Fibroblast of lung (primary cell): ENCODE measurements around the gene COPS6. TPM values are rescaled to one million over a fixed set of nuclear protein-coding genes. Genes with fewer than 3 reads are reported as not detected.

Experiments used
- DNase-seq, 2 donors: peaks; one replicate each; pipeline versions ENCODE4 v3.0.0 to v3.0.0-alpha.2; 2010; ENCODE audit warnings: low read depth in 2 of 2
- H2AFZ ChIP-seq: 2 replicates; pipeline ENCODE4 v1.5.1; 2012; ENCODE audit warnings: low read length, control low read depth, inconsistent platforms
- H3K27ac ChIP-seq: 2 replicates; pipeline ENCODE4 v1.5.1; 2011; ENCODE audit warnings: low read length, control low read depth; ENCODE audit not compliant: insufficient read depth
- H3K27me3 ChIP-seq: 2 replicates; pipeline ENCODE4 v1.5.1; 2011; ENCODE audit warnings: mild to moderate bottlenecking, low read length; ENCODE audit not compliant: control insufficient read depth, insufficient read depth
- H3K36me3 ChIP-seq: 2 replicates; pipeline ENCODE4 v1.5.1; 2011; ENCODE audit warnings: low read length; ENCODE audit not compliant: control insufficient read depth, insufficient read depth
- H3K4me1 ChIP-seq: 2 replicates; pipeline ENCODE4 v1.5.1; 2011; ENCODE audit warnings: low read length; ENCODE audit not compliant: control insufficient read depth, insufficient read depth; ENCODE audit errors: extremely low read depth
- H3K4me2 ChIP-seq: 2 replicates; pipeline ENCODE4 v1.5.1; 2011; ENCODE audit warnings: low read length, control low read depth; ENCODE audit not compliant: insufficient read depth; ENCODE audit errors: extremely low read depth
- H3K4me3 ChIP-seq, 4 experiments: fragments of 200-600 bp in 1 of 4; sonication (generic) in 1 of 4; replicated peaks in 1 of 4; 2 replicates each; pipeline ENCODE4 v1.5.1; 2011 to 2016; ENCODE audit warnings: low read length in 4 of 4, low read depth in 3 of 4, mild to moderate bottlenecking in 3 of 4, control low read depth in 2 of 4, inconsistent platforms in 1 of 4, mixed read lengths in 1 of 4; ENCODE audit not compliant: insufficient read depth in 1 of 4; ENCODE audit errors: control extremely low read depth in 1 of 4
- H3K79me2 ChIP-seq: 2 replicates; pipeline ENCODE4 v1.5.1; 2012; ENCODE audit warnings: mild to moderate bottlenecking, low read length, inconsistent platforms; ENCODE audit not compliant: control insufficient read depth, insufficient read depth
- H3K9ac ChIP-seq: 2 replicates; pipeline ENCODE4 v1.5.1; 2011; ENCODE audit warnings: mild to moderate bottlenecking, low read length, control low read depth; ENCODE audit not compliant: insufficient read depth
- H3K9me3 ChIP-seq: 2 replicates; pipeline ENCODE4 v1.5.1; 2012; ENCODE audit warnings: low read depth, low read length; ENCODE audit not compliant: control insufficient read depth, insufficient read depth
- H4K20me1 ChIP-seq: 2 replicates; pipeline ENCODE4 v1.5.1; 2011; ENCODE audit warnings: low read length; ENCODE audit not compliant: control insufficient read depth, insufficient read depth; ENCODE audit errors: extremely low read depth
- EZH2 ChIP-seq: IDR thresholded peaks from 2 replicates; pipeline ENCODE4 v1.5.1; 2012; ENCODE audit warnings: low read length, control low read depth, mild to moderate bottlenecking; ENCODE audit errors: missing control alignments
- polyA plus RNA-seq, 2 donors: library from polyadenylated mRNA; depleted of rRNA in 1 of 2; stranded (reverse) in 1 of 2; unstranded in 1 of 2; fragments of >200 nt; gene quantifications; 2 replicates each; pipeline ENCODE4 v1.2.1, GENCODE V29; 2011 to 2012; ENCODE audit warnings: missing spikeins in 1 of 2
- total RNA-seq: library from RNA; depleted of rRNA; stranded (reverse); fragments of >200 nt; gene quantifications from 2 replicates; pipeline ENCODE4 v1.2.1, GENCODE V29; 2014
- TF ChIP-seq, protein P1 (sequence below), 2 donors: IDR thresholded peaks in 1 of 2; conservative IDR thresholded peaks in 1 of 2; 1 replicate in 1 of 2; 2 replicates in 1 of 2; pipeline ENCODE4 v1.5.1; 2011 to 2012; ENCODE audit warnings: low read length in 2 of 2, control low read depth in 1 of 2, inconsistent platforms in 1 of 2, low read depth in 1 of 2, mild to moderate bottlenecking in 1 of 2

Gene COPS6
- total and polyA plus RNA-seq, 2 donors (not counting 1 experiment from before 2014, with no cell fraction given): 71.0 to 188 TPM

DNA sequence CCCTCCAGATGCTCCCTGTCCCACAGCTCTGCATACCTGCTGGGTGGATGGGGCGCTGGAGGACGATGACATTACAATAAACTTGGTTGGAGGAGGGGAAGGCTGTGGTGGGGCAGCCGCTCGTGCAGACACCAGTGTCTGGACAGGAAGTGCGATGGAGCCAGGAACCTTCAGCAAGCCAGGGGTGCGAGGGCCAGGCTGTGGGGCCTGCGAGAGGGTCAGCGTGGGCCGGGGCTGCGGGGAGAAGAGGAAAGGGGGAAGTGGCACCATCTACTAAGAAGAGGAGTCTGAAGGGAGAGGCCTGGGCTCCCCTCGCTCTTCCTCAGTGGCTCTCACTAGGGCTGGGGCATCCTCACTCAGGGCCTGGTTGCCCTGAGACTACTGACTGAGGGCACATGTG, 19.1 kb downstream of the COPS6 start:
- Histone ChIP-seq H3K9ac (no peak overlapping the region), H3K79me2 (no peaks in the 10 kb centered on the region), H3K4me3 (no peak overlapping the region), H3K4me1 (peaks cover 4% of the 10 kb centered on the region), H3K27ac (no peak overlapping the region), H4K20me1 (no peaks in the 10 kb centered on the region), H2AFZ (no peak overlapping the region), H3K27me3 (no peaks in the 10 kb centered on the region), H3K9me3 (no peaks in the 10 kb centered on the region), H3K36me3 (peaks cover 28% of the 10 kb centered on the region), H3K4me2 (no peak overlapping the region)
- TF ChIP-seq, protein P1, sequence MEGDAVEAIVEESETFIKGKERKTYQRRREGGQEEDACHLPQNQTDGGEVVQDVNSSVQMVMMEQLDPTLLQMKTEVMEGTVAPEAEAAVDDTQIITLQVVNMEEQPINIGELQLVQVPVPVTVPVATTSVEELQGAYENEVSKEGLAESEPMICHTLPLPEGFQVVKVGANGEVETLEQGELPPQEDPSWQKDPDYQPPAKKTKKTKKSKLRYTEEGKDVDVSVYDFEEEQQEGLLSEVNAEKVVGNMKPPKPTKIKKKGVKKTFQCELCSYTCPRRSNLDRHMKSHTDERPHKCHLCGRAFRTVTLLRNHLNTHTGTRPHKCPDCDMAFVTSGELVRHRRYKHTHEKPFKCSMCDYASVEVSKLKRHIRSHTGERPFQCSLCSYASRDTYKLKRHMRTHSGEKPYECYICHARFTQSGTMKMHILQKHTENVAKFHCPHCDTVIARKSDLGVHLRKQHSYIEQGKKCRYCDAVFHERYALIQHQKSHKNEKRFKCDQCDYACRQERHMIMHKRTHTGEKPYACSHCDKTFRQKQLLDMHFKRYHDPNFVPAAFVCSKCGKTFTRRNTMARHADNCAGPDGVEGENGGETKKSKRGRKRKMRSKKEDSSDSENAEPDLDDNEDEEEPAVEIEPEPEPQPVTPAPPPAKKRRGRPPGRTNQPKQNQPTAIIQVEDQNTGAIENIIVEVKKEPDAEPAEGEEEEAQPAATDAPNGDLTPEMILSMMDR (conservative IDR thresholded peaks at IDR 0.05 in 1 of 2, IDR thresholded peaks at IDR 0.05 in 1 of 2; ENCODE audit: low read depth in 1 of 2, low read length in 2 of 2): no peak
- TF ChIP-seq EZH2: no peak
- DNase-seq: no peak

DNA sequence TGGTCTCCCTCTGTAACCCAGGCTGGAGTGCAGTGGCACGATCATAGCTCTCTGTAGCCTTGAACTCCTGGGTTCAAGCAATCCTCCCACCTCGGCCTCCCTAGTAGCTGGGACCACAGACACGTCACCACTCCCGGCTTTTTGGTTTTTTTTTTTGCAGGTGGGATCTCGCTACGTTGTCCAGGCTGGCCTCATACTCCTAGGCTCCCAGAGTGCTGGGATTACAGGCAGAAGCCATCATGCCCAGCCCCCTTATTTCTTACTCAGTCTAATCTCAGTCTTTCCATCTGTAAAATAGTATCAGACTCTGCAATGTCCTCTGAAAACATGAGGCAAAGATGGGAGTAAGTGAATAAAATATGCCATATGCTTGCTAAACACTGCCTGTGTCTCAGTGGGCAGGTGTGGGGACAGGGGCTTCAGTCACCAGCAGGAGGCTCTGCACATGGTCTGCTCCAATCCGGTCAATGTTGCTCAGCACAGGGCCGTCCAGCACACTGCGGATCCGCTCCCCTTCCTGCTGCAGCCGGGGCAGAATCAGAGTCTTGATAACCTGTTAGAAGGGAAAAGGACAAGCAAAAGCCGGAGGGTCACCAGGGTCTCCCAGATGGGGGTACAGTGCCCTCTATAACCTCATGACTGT, 20.9 kb downstream of the COPS6 start:
- H3K9me3 ChIP-seq: no peaks in the 10 kb centered on the region
- H3K27me3 ChIP-seq: no peaks in the 10 kb centered on the region
- H3K27ac ChIP-seq: no peak overlapping the region
- no peaks in the 10 kb centered on the region for H3K79me2 ChIP-seq
- TF ChIP-seq EZH2: no peak
- TF ChIP-seq, protein P1 (conservative IDR thresholded peaks at IDR 0.05 in 1 of 2, IDR thresholded peaks at IDR 0.05 in 1 of 2; ENCODE audit: low read depth in 1 of 2, low read length in 2 of 2): peak in 1 of 2 donors; percentile 15
- no peak overlapping the region for H3K9ac ChIP-seq
- no peak overlapping the region for H2AFZ ChIP-seq
- H3K4me1 ChIP-seq: no peaks in the 10 kb centered on the region
- H3K4me2 ChIP-seq: no peak overlapping the region
- DNase-seq: no peak
- peaks cover 36% of the 10 kb centered on the region for H3K36me3 ChIP-seq
- no peak overlapping the region for H3K4me3 ChIP-seq
- no peaks in the 10 kb centered on the region for H4K20me1 ChIP-seq

DNA sequence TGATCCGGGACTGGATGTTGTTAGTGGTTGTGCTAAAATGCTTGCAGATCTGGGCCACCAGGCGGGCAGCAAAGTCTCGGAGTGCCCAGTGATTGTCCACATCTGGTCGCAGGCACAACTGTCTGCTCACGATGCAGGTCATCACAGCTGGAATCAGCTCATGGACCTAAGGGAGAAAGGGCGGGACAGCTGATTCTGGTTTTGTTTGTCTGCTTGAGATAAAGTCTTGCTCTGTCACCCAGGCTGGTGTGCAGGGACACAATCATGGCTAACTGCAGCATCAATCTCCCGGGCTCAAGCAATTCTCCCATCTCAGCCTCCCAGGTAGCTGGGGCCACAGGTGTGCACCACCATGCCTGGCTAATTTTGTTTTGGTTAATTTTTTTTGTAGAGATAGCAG, 22.4 kb downstream of the COPS6 start:
- no peaks in the 10 kb centered on the region for H3K9me3 ChIP-seq
- H3K9ac ChIP-seq: no peak overlapping the region
- H2AFZ ChIP-seq: no peak overlapping the region
- H3K4me2 ChIP-seq: no peak overlapping the region
- peaks cover 34% of the 10 kb centered on the region for H3K36me3 ChIP-seq
- no peaks in the 10 kb centered on the region for H3K27me3 ChIP-seq
- H3K27ac ChIP-seq: no peak overlapping the region
- no peaks in the 10 kb centered on the region for H3K4me1 ChIP-seq
- H4K20me1 ChIP-seq: no peaks in the 10 kb centered on the region
- H3K4me3 ChIP-seq: no peak overlapping the region
- H3K79me2 ChIP-seq: no peaks in the 10 kb centered on the region
- no peak for DNase-seq
- TF ChIP-seq EZH2: no peak
